ENCODE results near the gene GPC5. TPM values are rescaled to one million over a fixed set of nuclear protein-coding genes. Genes with fewer than 3 reads are reported as not detected.

Gene GPC5
- total RNA-seq, 2 experiments from 2014 or later, result 2.4 TPM; not detected in 1

DNA sequence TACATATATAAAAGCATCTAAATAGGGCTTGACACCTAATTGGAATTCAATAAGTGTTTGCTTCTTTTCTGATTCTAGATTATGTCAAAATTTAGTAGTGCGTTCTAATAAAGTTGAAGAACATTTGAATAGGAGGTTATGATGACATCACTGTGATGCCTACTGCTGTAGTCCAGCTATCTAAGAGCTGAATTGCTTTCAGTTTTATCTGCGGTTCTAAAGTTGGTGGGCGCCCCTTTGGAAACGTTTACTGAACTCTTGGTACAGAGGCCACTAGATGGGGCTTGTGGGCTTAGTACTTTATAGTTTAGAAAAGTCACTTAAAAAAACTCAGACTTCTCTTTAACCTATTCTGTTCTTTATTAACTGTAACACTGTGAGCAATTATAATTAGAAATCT, 776.9 kb downstream of the GPC5 start:
- Histone ChIP-seq H3K27ac (ENCODE audit: low read depth, low read length, poor library complexity, severe bottlenecking) (no peak overlapping the region), H3K4me1 (ENCODE audit: insufficient read depth, low read length, poor library complexity, severe bottlenecking) (no peaks in the 10 kb centered on the region), H3K9me2 (ENCODE audit: insufficient read depth, low read length) (no peaks in the 10 kb centered on the region), H3K9me3 (ENCODE audit: low read length) (no peaks in the 10 kb centered on the region), H3K4me3 (ENCODE audit: low read depth, low read length, poor library complexity, severe bottlenecking) (no peak overlapping the region), H3K79me2 (ENCODE audit: insufficient read depth, low read depth, low read length) (no peaks in the 10 kb centered on the region), H3K36me3 (ENCODE audit: insufficient read depth, low read length) (no peaks in the 10 kb centered on the region), H2AFZ (ENCODE audit: low read length) (no peak overlapping the region), H4K20me1 (ENCODE audit: insufficient read depth, low read length) (no peaks in the 10 kb centered on the region), H3K4me2 (ENCODE audit: low read length) (no peak overlapping the region)
- CTCF ChIA-PET (ENCODE audit: unreplicated experiment), result no interaction called here
- TF ChIP-seq CTCF (conservative IDR thresholded peaks at IDR 0.05; ENCODE audit: low read length) (no peak), EZH2phosphoT487 (IDR thresholded peaks at IDR 0.05; ENCODE audit: borderline replicate concordance, low read depth, low read length) (no peak)
- BruUV-seq (replicated peaks), result no TSS peak
- POLR2A ChIA-PET, result interaction anchor here (1.6 kb wide), 1 partner anchor 13 kb away, joined by 4 read pairs; no protein-coding TSS in a partner anchor
- DNase-seq (ENCODE audit: low spot score), result peak; percentile 51
- intact Hi-C loops (cut with micrococcal nuclease; ENCODE audit: unreplicated experiment), result no loop called here

- intact Hi-C loops (cut with micrococcal nuclease; ENCODE audit: unreplicated experiment), result no loop called here
- CTCF ChIA-PET (ENCODE audit: unreplicated experiment), result no interaction called here
- H3K4me2 ChIP-seq (ENCODE audit: low read length), result no peak overlapping the region
- H4K20me1 ChIP-seq (ENCODE audit: insufficient read depth, low read length), result no peaks in the 10 kb centered on the region
- POLR2A ChIA-PET, result interaction anchor here (0.6 to 3.7 kb wide), 12 partner anchors 9 to 1723 kb away, joined by 3 to 26 read pairs (median 4); no protein-coding TSS in a partner anchor
- H2AFZ ChIP-seq (ENCODE audit: low read length), result no peak overlapping the region
- no peak overlapping the region for H3K4me3 ChIP-seq (ENCODE audit: low read depth, low read length, poor library complexity, severe bottlenecking)
- no peaks in the 10 kb centered on the region for H3K79me2 ChIP-seq (ENCODE audit: insufficient read depth, low read depth, low read length)
- no peak overlapping the region for H3K27ac ChIP-seq (ENCODE audit: low read depth, low read length, poor library complexity, severe bottlenecking)
- TF ChIP-seq EZH2phosphoT487 (IDR thresholded peaks at IDR 0.05; ENCODE audit: borderline replicate concordance, low read depth, low read length), result no peak
- no peak for TF ChIP-seq CTCF (conservative IDR thresholded peaks at IDR 0.05; ENCODE audit: low read length)
- H3K4me1 ChIP-seq (ENCODE audit: insufficient read depth, low read length, poor library complexity, severe bottlenecking), result no peaks in the 10 kb centered on the region
- no TSS peak for BruUV-seq (replicated peaks)
- no peaks in the 10 kb centered on the region for H3K36me3 ChIP-seq (ENCODE audit: insufficient read depth, low read length)
- H3K9me3 ChIP-seq (ENCODE audit: low read length), result no peaks in the 10 kb centered on the region
- H3K9me2 ChIP-seq (ENCODE audit: insufficient read depth, low read length), result 0 out of 2 replicates have a peak, but pooled peaks cover 3% of the 10 kb centered on the region
- DNase-seq (ENCODE audit: low spot score), result no peak
Observed at GRCh38 chr13:92177966-92178365, 779.5 kb downstream of the GPC5 start.

- CTCF ChIA-PET (ENCODE audit: unreplicated experiment), result no interaction called here
- no peak overlapping the region for H2AFZ ChIP-seq (ENCODE audit: low read length)
- no peaks in the 10 kb centered on the region for H4K20me1 ChIP-seq (ENCODE audit: insufficient read depth, low read length)
- H3K79me2 ChIP-seq (ENCODE audit: insufficient read depth, low read depth, low read length), result no peaks in the 10 kb centered on the region
- H3K27ac ChIP-seq (ENCODE audit: low read depth, low read length, poor library complexity, severe bottlenecking), result no peak overlapping the region
- no peak overlapping the region for H3K4me3 ChIP-seq (ENCODE audit: low read depth, low read length, poor library complexity, severe bottlenecking)
- POLR2A ChIA-PET, result interaction anchor here (0.5 to 3.7 kb wide), 9 partner anchors 10 to 1959 kb away, joined by 3 to 26 read pairs (median 4); no protein-coding TSS in a partner anchor
- DNase-seq (ENCODE audit: low spot score), result no peak
- no peak overlapping the region for H3K4me2 ChIP-seq (ENCODE audit: low read length)
- intact Hi-C loops (cut with micrococcal nuclease; ENCODE audit: unreplicated experiment), result no loop called here
- 0 out of 2 replicates have a peak, but pooled peaks cover 3% of the 10 kb centered on the region for H3K9me2 ChIP-seq (ENCODE audit: insufficient read depth, low read length)
- no peaks in the 10 kb centered on the region for H3K4me1 ChIP-seq (ENCODE audit: insufficient read depth, low read length, poor library complexity, severe bottlenecking)
- no peaks in the 10 kb centered on the region for H3K9me3 ChIP-seq (ENCODE audit: low read length)
- H3K36me3 ChIP-seq (ENCODE audit: insufficient read depth, low read length), result no peaks in the 10 kb centered on the region
- no TSS peak for BruUV-seq (replicated peaks)
- TF ChIP-seq CTCF (conservative IDR thresholded peaks at IDR 0.05; ENCODE audit: low read length), result no peak
- no peak for TF ChIP-seq EZH2phosphoT487 (IDR thresholded peaks at IDR 0.05; ENCODE audit: borderline replicate concordance, low read depth, low read length)
Observed at GRCh38 chr13:92179223-92179622, 780.8 kb downstream of the GPC5 start.

Data from OCI-LY7 (cell line).